Measurements from ENCODE around the gene MIOX. TPM values are rescaled to one million over a fixed set of nuclear protein-coding genes. Genes with fewer than 3 reads are reported as not detected.
"Not testable (repeated sequence)": the region's sequence is repeated elsewhere in the genome, so short reads cannot be mapped to it uniquely, and the experiment has no call there.

The MIOX gene
- total RNA-seq, 4 donors from 2014 or later, result not detected

- in situ Hi-C loops (cut with MboI; ENCODE audit: low sequenced_read_pairs in 4 of 4), result no loop called here
- TF ChIP-seq CTCF (IDR thresholded peaks at IDR 0.05 in 4 of 5, conservative IDR thresholded peaks at IDR 0.05 in 1 of 5), result no peak
- TF ChIP-seq POLR2A (IDR thresholded peaks at IDR 0.05), result no peak
Observed at GRCh38 chr22:50518606-50519005, 31.9 kb downstream of the MIOX start.

GRCh38 chr22:50519151-50519550, 32.5 kb downstream of the MIOX start:
- in situ Hi-C loops (cut with MboI; ENCODE audit: low sequenced_read_pairs in 4 of 4), result no loop called here
- Histone ChIP-seq H3K27me3 (no peaks in the 10 kb centered on the region), H3K9me3 (no peaks in the 10 kb centered on the region), H3K27ac (no peak overlapping the region), H3K36me3 (peaks cover 0 to 61% of the 10 kb centered on the region in 2 donors), H3K4me3 (no peak overlapping the region), H3K4me1 (peaks cover 0 to 2% of the 10 kb centered on the region in 2 donors)
- ATAC-seq, result no peak
- TF ChIP-seq POLR2A (IDR thresholded peaks at IDR 0.05) (no peak), CTCF (IDR thresholded peaks at IDR 0.05 in 4 of 5, conservative IDR thresholded peaks at IDR 0.05 in 1 of 5) (no peak)
- intact Hi-C loops (cut with DNase I; ENCODE audit: low total_unique reads), result no loop called here
- DNase-seq, result no peak

More at GRCh38 chr22:50518606-50519005, 31.9 kb downstream of the MIOX start:
- ATAC-seq (no peak), DNase-seq (no peak)
- intact Hi-C loops (cut with DNase I; ENCODE audit: low total_unique reads), result no loop called here
- Histone ChIP-seq H3K36me3 (peaks cover 0 to 58% of the 10 kb centered on the region in 2 donors), H3K27me3 (no peaks in the 10 kb centered on the region), H3K4me3 (no peak overlapping the region), H3K9me3 (no peaks in the 10 kb centered on the region), H3K4me1 (no peaks in the 10 kb centered on the region), H3K27ac (no peak overlapping the region)

- H3K27ac ChIP-seq; in situ Hi-C loops (cut with MboI; ENCODE audit: low sequenced_read_pairs in 4 of 4); intact Hi-C loops (cut with DNase I; ENCODE audit: low total_unique reads); DNase-seq; H3K4me3 ChIP-seq; ATAC-seq; H3K27me3 ChIP-seq; H3K9me3 ChIP-seq: not testable (repeated sequence)
- H3K4me1 ChIP-seq, result peaks cover 7 to 12% of the 10 kb centered on the region in 2 donors
- H3K36me3 ChIP-seq, result peaks cover 0 to 61% of the 10 kb centered on the region in 2 donors
Observed at GRCh38 chr22:50520184-50520583, 33.5 kb downstream of the MIOX start.

GRCh38 chr22:50520826-50521453, 34.3 kb downstream of the MIOX start:
- TF ChIP-seq CTCF (IDR thresholded peaks at IDR 0.05 in 4 of 5, conservative IDR thresholded peaks at IDR 0.05 in 1 of 5), result no peak
- no peak for TF ChIP-seq POLR2A (IDR thresholded peaks at IDR 0.05)
- H3K4me1 ChIP-seq, result peaks cover 7 to 12% of the 10 kb centered on the region in 2 donors
- DNase-seq (no peak), ATAC-seq (no peak)
- H3K9me3 ChIP-seq, result no peaks in the 10 kb centered on the region
- no peaks in the 10 kb centered on the region for H3K27me3 ChIP-seq
- in situ Hi-C loops (cut with MboI; ENCODE audit: low sequenced_read_pairs in 4 of 4), result no loop called here
- no peak overlapping the region for H3K27ac ChIP-seq
- no peak overlapping the region for H3K4me3 ChIP-seq
- H3K36me3 ChIP-seq, result peaks cover 0 to 61% of the 10 kb centered on the region in 2 donors
- intact Hi-C loops (cut with DNase I; ENCODE audit: low total_unique reads), result no loop called here

GRCh38 chr22:50521710-50522109, 35.1 kb downstream of the MIOX start:
- in situ Hi-C loops (cut with MboI; ENCODE audit: low sequenced_read_pairs in 4 of 4), result no loop called here
- Histone ChIP-seq H3K27ac (no peak overlapping the region), H3K4me1 (peaks cover 12 to 16% of the 10 kb centered on the region in 2 donors), H3K9me3 (no peaks in the 10 kb centered on the region), H3K4me3 (no peak overlapping the region), H3K27me3 (no peaks in the 10 kb centered on the region), H3K36me3 (peaks cover 0 to 56% of the 10 kb centered on the region in 2 donors)
- intact Hi-C loops (cut with DNase I; ENCODE audit: low total_unique reads), result no loop called here
- ATAC-seq (no peak), DNase-seq (no peak)
- TF ChIP-seq CTCF (IDR thresholded peaks at IDR 0.05 in 4 of 5, conservative IDR thresholded peaks at IDR 0.05 in 1 of 5) (no peak), POLR2A (IDR thresholded peaks at IDR 0.05) (no peak)
